ENCODE results near the gene PCCA.
"Not testable (repeated sequence)": the region's sequence is repeated elsewhere in the genome, so short reads cannot be mapped to it uniquely, and the experiment has no call there.

The PCCA gene

DNA sequence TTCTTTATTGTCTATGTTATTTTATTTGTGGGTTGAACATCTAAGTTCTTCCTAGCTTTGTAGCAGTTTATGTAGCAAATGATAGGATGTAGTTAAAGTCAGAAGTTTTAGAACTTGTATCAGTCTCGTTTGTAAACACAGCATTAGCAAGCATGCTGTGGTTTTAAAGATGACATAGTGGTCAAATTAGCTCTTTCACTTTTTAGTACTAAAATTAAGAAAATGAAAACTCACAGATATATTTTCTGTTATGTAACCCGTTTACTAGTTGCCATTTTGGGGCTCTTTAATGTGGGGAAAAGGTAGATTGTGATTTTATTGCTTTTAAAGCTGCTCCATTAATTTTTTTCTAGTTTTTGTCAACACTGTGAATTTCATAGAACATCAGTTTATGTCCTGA, 216.5 kb downstream of the PCCA start:
- Histone ChIP-seq H3K9ac (ENCODE audit: low read length) (no peak overlapping the region), H3K9me3 (ENCODE audit: control insufficient read depth, insufficient read depth, low read depth, low read length) (no peaks in the 10 kb centered on the region), H3K27ac (ENCODE audit: low read depth, low read length) (no peak overlapping the region), H3K4me3 (ENCODE audit: low read depth, low read length) (no peak overlapping the region), H3K4me1 (ENCODE audit: control insufficient read depth, insufficient read depth, low read length) (peaks cover 12% of the 10 kb centered on the region), H3K27me3 (ENCODE audit: control insufficient read depth, insufficient read depth, low read length) (no peaks in the 10 kb centered on the region), H3K36me3 (ENCODE audit: control insufficient read depth, insufficient read depth, low read length) (no peaks in the 10 kb centered on the region; the same call in 1 of the 2 replicates)

DNA sequence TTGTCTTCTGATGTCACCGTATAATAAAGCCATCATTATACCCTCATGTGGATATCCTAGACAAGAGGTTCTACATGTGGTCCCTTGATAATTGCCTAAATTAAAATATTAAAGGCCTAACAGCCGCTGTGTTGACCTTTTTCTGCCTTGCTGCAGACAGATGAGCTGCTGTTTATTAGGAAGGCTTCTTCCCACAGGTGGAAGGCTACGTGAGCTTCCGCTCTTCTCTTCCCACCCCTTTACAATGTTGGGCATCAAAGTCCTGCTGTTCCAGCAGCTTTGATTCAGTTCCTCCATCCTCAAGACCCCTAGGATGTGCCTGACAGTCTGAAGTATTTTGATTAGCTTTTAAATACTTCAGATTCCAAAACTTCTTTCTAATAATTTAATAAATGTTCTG, 217.1 kb downstream of the PCCA start:
- no peak overlapping the region for H3K27ac ChIP-seq (ENCODE audit: low read depth, low read length)
- no peaks in the 10 kb centered on the region for H3K27me3 ChIP-seq (ENCODE audit: control insufficient read depth, insufficient read depth, low read length)
- peaks cover 12% of the 10 kb centered on the region for H3K4me1 ChIP-seq (ENCODE audit: control insufficient read depth, insufficient read depth, low read length)
- H3K9ac ChIP-seq (ENCODE audit: low read length) = no peak overlapping the region
- no peaks in the 10 kb centered on the region; the same call in 1 of the 2 replicates for H3K36me3 ChIP-seq (ENCODE audit: control insufficient read depth, insufficient read depth, low read length)
- H3K4me3 ChIP-seq (ENCODE audit: low read depth, low read length) = no peak overlapping the region
- no peaks in the 10 kb centered on the region for H3K9me3 ChIP-seq (ENCODE audit: control insufficient read depth, insufficient read depth, low read depth, low read length)

DNA sequence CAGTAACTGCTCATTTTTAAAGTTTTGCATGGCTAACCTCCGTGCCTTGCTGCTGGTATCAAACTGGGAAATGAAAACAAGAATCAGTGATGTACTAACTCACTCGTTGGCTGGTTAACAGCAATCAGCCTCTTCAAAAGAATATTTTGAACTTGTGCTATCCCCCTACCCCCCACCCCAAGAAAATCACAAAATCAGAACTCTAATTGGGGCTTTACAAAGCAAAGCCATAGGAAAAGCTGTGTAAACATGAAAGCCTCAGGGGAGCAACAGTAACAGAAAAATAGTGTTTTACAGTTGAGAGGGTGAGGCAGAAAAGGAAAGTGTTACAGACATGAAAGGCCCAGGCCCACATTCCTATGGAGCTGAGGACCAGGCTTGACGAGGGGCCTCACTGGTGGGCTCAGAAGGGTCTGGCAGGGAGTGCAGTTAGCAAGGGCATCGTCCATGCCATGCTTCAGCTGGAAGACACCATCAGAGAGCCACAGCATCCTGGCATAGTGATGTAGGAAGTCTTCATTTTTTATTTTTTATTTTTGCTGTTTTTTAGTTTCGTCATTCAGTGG, 217.6 kb downstream of the PCCA start:
- Histone ChIP-seq H3K27ac (ENCODE audit: low read depth, low read length) (no peak overlapping the region), H3K9ac (ENCODE audit: low read length) (no peak overlapping the region), H3K27me3 (ENCODE audit: control insufficient read depth, insufficient read depth, low read length) (no peaks in the 10 kb centered on the region), H3K4me1 (ENCODE audit: control insufficient read depth, insufficient read depth, low read length) (peaks cover 9% of the 10 kb centered on the region), H3K9me3 (ENCODE audit: control insufficient read depth, insufficient read depth, low read depth, low read length) (no peaks in the 10 kb centered on the region), H3K4me3 (ENCODE audit: low read depth, low read length) (no peak overlapping the region), H3K36me3 (ENCODE audit: control insufficient read depth, insufficient read depth, low read length) (no peaks in the 10 kb centered on the region; the same call in 1 of the 2 replicates)

DNA sequence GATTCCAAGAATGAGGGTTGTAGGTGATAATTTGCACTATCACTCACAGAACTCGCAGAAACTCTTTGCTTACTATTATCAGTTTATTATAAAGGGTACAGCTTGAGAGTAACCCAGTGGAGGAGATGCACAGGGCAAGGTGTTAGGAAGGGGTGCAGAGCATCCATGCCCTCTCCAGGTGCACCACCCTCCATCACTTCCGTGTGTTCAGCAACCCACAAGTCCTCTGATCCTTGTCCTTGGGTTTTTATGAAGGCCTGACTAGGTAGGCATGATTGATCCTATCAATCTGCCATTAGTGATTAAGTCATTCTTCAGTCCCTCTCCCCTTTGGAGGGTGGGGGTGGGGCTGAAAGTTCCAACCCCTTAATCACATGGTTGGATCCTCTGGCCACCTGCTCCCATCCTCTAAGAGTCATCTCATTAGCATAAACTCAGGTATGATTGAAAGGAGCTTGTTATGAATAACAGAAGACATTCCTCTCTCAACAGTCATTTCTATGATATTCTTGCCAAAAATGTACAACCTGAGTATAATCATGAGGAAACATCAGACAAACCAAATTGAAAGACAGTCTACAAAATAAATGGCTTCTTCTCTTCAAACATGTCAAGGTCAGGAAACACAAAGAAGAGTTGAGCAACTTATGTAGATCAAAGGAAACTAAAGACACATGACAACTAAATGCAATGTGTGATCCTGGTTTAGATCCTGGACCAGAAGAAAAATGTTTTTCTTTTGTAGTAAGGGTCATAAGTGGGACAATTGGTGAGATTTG, 225.4 kb downstream of the PCCA start:
- no peaks in the 10 kb centered on the region for H3K9me3 ChIP-seq (ENCODE audit: control insufficient read depth, insufficient read depth, low read depth, low read length)
- H3K27ac ChIP-seq (ENCODE audit: low read depth, low read length) = no peak overlapping the region
- no peak overlapping the region for H3K9ac ChIP-seq (ENCODE audit: low read length)
- H3K27me3 ChIP-seq (ENCODE audit: control insufficient read depth, insufficient read depth, low read length) = no peaks in the 10 kb centered on the region
- no peaks in the 10 kb centered on the region; the same call in 1 of the 2 replicates for H3K36me3 ChIP-seq (ENCODE audit: control insufficient read depth, insufficient read depth, low read length)
- no peaks in the 10 kb centered on the region; the same call in 1 of the 2 replicates for H3K4me1 ChIP-seq (ENCODE audit: control insufficient read depth, insufficient read depth, low read length)
- no peak overlapping the region for H3K4me3 ChIP-seq (ENCODE audit: low read depth, low read length)

DNA sequence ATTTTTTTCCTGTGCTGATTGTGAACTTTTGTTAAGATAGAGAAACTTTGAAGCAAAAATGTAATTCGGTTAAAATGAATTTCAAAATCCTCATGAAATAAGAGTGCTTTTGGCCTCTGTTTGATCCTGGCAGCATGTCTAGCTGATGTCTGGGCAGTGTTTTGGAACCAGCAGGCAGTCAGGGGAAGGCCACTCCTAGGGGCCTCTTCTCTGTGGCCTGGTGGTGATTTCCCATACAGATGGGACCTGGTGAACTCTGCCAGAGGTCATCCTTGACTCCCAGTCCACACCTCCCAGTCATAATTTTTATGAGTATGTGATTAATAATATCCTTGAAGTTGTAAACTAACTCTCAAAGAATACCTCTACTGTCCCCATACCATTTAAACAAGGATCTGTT, 226.6 kb downstream of the PCCA start:
- H3K27me3 ChIP-seq (ENCODE audit: control insufficient read depth, insufficient read depth, low read length) = no peaks in the 10 kb centered on the region
- no peaks in the 10 kb centered on the region; the same call in 1 of the 2 replicates for H3K4me1 ChIP-seq (ENCODE audit: control insufficient read depth, insufficient read depth, low read length)
- no peak overlapping the region for H3K4me3 ChIP-seq (ENCODE audit: low read depth, low read length)
- no peaks in the 10 kb centered on the region for H3K9me3 ChIP-seq (ENCODE audit: control insufficient read depth, insufficient read depth, low read depth, low read length)
- no peak overlapping the region for H3K9ac ChIP-seq (ENCODE audit: low read length)
- H3K36me3 ChIP-seq (ENCODE audit: control insufficient read depth, insufficient read depth, low read length) = no peaks in the 10 kb centered on the region; the same call in 1 of the 2 replicates
- no peak overlapping the region for H3K27ac ChIP-seq (ENCODE audit: low read depth, low read length)

DNA sequence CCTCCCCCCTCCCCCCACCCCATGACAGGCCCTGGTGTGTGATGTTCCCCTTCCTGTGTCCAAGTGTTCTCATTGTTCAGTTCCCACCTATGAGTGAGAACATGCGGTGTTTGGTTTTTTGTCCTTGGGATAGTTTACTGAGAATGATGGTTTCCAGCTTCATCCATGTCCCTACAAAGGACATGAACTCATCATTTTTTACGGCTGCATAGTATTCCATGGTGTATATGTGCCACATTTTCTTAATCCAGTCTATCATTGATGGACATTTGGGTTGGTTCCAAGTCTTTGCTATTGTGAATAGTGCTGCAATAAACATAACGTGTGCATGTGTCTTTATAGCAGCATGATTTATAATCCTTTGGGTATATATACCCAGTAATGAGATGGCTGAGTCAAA, 229.6 kb downstream of the PCCA start:
- not testable (repeated sequence) for H3K36me3 ChIP-seq (ENCODE audit: control insufficient read depth, insufficient read depth, low read length); H3K4me1 ChIP-seq (ENCODE audit: control insufficient read depth, insufficient read depth, low read length); H3K27me3 ChIP-seq (ENCODE audit: control insufficient read depth, insufficient read depth, low read length); H3K9me3 ChIP-seq (ENCODE audit: control insufficient read depth, insufficient read depth, low read depth, low read length); H3K4me3 ChIP-seq (ENCODE audit: low read depth, low read length); H3K27ac ChIP-seq (ENCODE audit: low read depth, low read length); H3K9ac ChIP-seq (ENCODE audit: low read length)

DNA sequence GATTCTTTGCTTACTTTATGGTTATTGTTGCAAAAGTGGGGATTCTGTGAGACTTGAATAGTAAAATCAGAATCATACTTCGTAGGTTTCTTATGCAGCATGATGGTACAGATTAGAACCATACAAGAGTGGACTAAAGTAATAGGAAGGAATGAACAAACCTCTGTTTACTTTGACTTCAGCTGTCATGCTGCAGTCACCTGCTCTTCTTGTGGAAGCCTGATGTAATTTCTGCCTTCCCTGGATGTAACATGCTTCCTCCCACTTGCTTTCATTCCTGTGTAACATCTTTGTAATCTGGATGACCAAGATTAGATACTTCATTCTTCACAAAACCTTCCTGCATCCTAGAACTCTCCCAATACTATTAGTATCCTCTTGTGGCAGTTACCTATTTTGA, 235.0 kb downstream of the PCCA start:
- H3K27me3 ChIP-seq (ENCODE audit: control insufficient read depth, insufficient read depth, low read length) = no peaks in the 10 kb centered on the region
- H3K9ac ChIP-seq (ENCODE audit: low read length) = no peak overlapping the region

DNA sequence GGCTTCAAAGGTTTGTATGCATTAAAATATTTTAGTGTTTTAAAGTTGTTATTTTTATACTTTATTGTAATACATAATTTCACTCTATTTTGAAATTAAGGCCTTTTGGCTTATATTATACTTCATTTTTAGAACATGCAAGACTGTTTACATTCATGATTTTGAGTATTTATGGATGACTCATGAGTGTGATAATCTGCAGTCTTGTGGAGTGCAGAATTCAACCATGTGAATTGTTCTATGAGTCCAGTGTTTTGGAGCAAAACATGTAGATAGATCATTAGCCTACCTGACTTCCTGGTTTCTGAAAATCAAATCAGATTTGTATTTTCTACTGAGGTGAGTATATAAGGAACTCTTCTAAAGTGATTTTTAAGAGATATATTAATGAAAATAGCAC, 241.8 kb downstream of the PCCA start:
- H3K4me1 ChIP-seq (ENCODE audit: control insufficient read depth, insufficient read depth, low read length) = no peaks in the 10 kb centered on the region
- no peak overlapping the region for H3K4me3 ChIP-seq (ENCODE audit: low read depth, low read length)
- peaks cover 31% of the 10 kb centered on the region for H3K36me3 ChIP-seq (ENCODE audit: control insufficient read depth, insufficient read depth, low read length)
- no peak overlapping the region for H3K27ac ChIP-seq (ENCODE audit: low read depth, low read length)
- H3K27me3 ChIP-seq (ENCODE audit: control insufficient read depth, insufficient read depth, low read length) = no peaks in the 10 kb centered on the region
- no peak overlapping the region for H3K9ac ChIP-seq (ENCODE audit: low read length)
- peaks cover 4% of the 10 kb centered on the region; the same call in 1 of the 2 replicates for H3K9me3 ChIP-seq (ENCODE audit: control insufficient read depth, insufficient read depth, low read depth, low read length)

More for the DNA sequence above, 235.0 kb downstream of the PCCA start:
- Histone ChIP-seq H3K36me3 (ENCODE audit: control insufficient read depth, insufficient read depth, low read length) (peaks cover 7% of the 10 kb centered on the region), H3K9me3 (ENCODE audit: control insufficient read depth, insufficient read depth, low read depth, low read length) (no peaks in the 10 kb centered on the region), H3K4me1 (ENCODE audit: control insufficient read depth, insufficient read depth, low read length) (no peaks in the 10 kb centered on the region), H3K4me3 (ENCODE audit: low read depth, low read length) (no peak overlapping the region), H3K27ac (ENCODE audit: low read depth, low read length) (no peak overlapping the region)

DNA sequence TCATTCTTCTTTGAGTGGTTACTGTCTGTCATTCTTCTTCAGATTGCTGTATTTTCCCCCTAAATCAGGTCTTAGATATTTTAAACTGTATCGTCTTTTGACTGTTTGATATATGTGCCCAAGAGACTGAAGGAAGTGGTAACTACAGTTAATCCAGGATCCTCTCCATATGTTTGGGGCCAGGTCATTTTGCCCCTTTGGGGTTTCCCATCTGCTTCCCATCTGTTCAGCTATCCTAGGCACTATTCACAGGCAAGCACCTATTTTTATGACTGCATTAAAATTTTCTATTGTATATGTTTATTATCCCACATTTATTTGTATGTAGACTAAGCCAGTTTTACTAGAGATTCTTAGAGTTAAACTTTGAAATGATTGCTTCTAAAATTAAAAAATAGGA, 244.2 kb downstream of the PCCA start:
- peaks cover 4% of the 10 kb centered on the region; the same call in 1 of the 2 replicates for H3K9me3 ChIP-seq (ENCODE audit: control insufficient read depth, insufficient read depth, low read depth, low read length)
- no peak overlapping the region for H3K27ac ChIP-seq (ENCODE audit: low read depth, low read length)
- no peaks in the 10 kb centered on the region for H3K4me1 ChIP-seq (ENCODE audit: control insufficient read depth, insufficient read depth, low read length)
- no peak overlapping the region for H3K4me3 ChIP-seq (ENCODE audit: low read depth, low read length)
- H3K36me3 ChIP-seq (ENCODE audit: control insufficient read depth, insufficient read depth, low read length) = peaks cover 32% of the 10 kb centered on the region
- no peak overlapping the region for H3K9ac ChIP-seq (ENCODE audit: low read length)
- no peaks in the 10 kb centered on the region for H3K27me3 ChIP-seq (ENCODE audit: control insufficient read depth, insufficient read depth, low read length)

DNA sequence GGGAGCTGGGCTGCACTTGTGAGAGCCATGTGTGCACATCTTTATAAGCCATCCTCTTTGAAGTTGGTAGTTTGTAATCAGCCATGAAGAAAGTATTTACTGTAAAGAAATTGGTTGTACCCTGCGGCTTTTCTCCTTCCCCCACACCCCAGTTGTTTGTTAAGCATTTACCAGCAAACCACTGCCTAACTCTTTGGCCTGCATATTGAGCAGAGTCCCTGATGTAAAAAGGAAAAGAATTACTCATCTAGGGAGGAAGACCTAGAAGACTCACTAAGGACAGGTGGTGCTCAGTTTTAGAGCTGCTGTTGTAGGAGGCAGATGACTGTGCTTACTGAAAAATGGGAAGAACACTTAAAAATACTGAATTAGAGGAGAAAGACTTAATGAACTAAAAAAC, 245.3 kb downstream of the PCCA start:
- no peaks in the 10 kb centered on the region for H3K27me3 ChIP-seq (ENCODE audit: control insufficient read depth, insufficient read depth, low read length)
- peaks cover 31% of the 10 kb centered on the region for H3K36me3 ChIP-seq (ENCODE audit: control insufficient read depth, insufficient read depth, low read length)
- no peak overlapping the region for H3K27ac ChIP-seq (ENCODE audit: low read depth, low read length)
- H3K4me3 ChIP-seq (ENCODE audit: low read depth, low read length) = no peak overlapping the region
- peaks cover 4% of the 10 kb centered on the region; the same call in 1 of the 2 replicates for H3K9me3 ChIP-seq (ENCODE audit: control insufficient read depth, insufficient read depth, low read depth, low read length)
- no peak overlapping the region for H3K9ac ChIP-seq (ENCODE audit: low read length)
- H3K4me1 ChIP-seq (ENCODE audit: control insufficient read depth, insufficient read depth, low read length) = no peaks in the 10 kb centered on the region

DNA sequence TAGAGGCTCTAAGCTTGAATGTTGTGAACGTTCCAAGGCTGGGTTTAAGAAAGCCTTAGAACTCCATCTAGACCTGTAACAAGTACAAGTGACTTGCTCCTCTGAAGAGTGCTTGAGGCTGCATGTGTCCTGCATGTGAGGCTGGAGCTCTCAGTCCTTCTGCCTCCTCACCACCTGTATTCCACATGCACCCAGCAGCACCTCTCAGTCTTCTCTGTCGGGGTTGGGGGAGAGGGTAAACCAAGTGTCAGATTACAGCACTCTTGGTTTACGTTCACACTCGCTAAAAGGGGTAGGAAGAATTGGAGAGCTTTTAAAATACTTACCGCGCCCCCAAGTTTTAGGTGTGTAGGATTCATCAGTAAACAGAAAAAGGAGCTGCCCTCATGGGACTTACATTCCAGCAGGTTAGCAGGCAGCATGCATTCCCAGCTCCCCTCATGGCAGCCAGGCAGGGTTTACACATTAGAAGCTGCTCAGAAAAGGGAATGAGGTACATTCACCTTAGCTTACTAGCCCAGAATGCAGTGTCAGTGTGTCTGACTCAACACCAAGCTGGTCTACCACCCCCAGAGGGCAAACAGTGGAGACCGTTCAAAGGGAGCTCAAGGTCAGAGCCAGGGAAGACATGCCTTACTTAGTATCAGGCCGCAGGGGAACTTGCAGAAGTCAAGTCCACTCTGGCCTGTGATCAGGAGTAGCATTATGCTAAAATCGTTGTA, 248.1 kb downstream of the PCCA start:
- H3K27ac ChIP-seq (ENCODE audit: low read depth, low read length) = no peak overlapping the region
- no peaks in the 10 kb centered on the region for H3K27me3 ChIP-seq (ENCODE audit: control insufficient read depth, insufficient read depth, low read length)
- no peak overlapping the region for H3K9ac ChIP-seq (ENCODE audit: low read length)
- peaks cover 29% of the 10 kb centered on the region for H3K36me3 ChIP-seq (ENCODE audit: control insufficient read depth, insufficient read depth, low read length)
- peaks cover 4% of the 10 kb centered on the region; the same call in 1 of the 2 replicates for H3K9me3 ChIP-seq (ENCODE audit: control insufficient read depth, insufficient read depth, low read depth, low read length)
- no peaks in the 10 kb centered on the region for H3K4me1 ChIP-seq (ENCODE audit: control insufficient read depth, insufficient read depth, low read length)
- no peak overlapping the region for H3K4me3 ChIP-seq (ENCODE audit: low read depth, low read length)
